Fibroblast of skin of left quadriceps (primary cell): ENCODE measurements around the gene GXYLT1.
A peak's percentile ranks its signal among the peaks of the same experiment; 100 is the strongest.
"Not testable (repeated sequence)": the region's sequence is repeated elsewhere in the genome, so short reads cannot be mapped to it uniquely, and the experiment has no call there.

ENCODE experiments used
- DNase-seq, 2 experiments: peaks; one replicate each; pipeline ENCODE4 v3.0.0-alpha.2; 2013; ENCODE audit warnings: low read depth in 2 of 2

GXYLT1 gene

DNA sequence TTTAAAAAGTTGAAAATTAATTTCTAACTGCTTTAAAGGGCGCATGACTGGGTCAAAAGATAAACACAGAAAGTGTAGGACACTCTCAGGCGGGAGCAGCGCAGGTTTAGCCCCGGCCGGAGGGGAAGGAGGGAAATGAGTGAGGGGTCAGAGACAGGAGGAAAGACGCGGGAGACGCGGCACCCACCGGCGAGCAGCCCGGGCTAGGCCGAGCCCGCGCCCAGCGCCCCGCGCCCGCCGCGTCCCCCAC, 591 bp downstream of the GXYLT1 start:
- DNase-seq: no peak

GRCh38 chr12:42143452-42144157, 1.1 kb downstream of the GXYLT1 start:
- no peak for DNase-seq

DNA sequence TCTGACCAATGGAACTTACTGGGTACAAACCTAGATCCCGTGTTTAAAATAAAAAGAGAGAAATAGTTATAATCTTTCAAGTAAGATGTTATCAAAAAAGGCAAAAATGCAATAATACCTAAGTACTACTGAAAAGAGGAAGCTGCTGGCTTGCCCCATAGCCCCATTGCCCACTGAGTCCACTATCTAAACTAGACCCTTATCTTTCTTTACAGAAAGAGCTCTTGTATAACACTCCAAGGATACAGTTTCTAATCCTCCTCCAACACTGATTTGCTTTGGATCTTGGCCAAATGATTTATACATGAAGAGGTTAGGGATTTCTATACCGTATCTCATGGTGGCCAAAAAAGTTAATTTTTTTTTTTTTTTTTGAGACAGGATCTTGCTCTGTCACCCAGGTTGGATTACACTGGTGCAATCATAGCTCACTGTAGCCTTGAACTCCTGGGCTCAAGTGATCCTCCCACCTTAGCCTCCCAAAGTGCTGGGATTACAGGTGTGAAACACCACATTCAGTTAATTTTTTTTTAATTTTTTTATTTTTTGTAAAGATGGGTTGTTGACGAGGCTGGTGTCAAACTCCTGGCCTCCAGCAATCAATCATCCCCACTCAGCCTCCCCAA, 2.6 kb downstream of the GXYLT1 start:
- DNase-seq: no peak

DNA sequence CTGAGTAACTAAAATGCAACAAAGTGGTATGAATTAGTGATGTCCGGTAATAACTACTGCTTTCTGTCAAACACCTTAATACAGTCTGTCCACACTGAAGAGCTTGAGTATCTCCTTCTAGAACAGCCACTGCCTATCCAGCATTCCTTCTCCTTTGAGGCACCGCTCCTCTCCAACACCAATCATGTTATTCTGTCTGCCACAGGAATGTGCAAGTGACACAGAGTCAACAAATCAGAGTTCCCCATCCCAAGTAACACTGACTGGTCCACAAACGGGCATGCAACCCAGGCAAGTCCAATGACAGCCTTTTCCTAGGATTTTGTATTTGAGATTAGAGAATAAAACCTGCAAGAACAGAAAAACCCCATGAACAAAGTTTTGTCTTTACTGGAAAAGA, 3.8 kb downstream of the GXYLT1 start:
- no peak for DNase-seq

- DNase-seq: peak; percentile 49 to 64
Observed at GRCh38 chr12:42135259-42135814, 9.3 kb downstream of the GXYLT1 start.

DNA sequence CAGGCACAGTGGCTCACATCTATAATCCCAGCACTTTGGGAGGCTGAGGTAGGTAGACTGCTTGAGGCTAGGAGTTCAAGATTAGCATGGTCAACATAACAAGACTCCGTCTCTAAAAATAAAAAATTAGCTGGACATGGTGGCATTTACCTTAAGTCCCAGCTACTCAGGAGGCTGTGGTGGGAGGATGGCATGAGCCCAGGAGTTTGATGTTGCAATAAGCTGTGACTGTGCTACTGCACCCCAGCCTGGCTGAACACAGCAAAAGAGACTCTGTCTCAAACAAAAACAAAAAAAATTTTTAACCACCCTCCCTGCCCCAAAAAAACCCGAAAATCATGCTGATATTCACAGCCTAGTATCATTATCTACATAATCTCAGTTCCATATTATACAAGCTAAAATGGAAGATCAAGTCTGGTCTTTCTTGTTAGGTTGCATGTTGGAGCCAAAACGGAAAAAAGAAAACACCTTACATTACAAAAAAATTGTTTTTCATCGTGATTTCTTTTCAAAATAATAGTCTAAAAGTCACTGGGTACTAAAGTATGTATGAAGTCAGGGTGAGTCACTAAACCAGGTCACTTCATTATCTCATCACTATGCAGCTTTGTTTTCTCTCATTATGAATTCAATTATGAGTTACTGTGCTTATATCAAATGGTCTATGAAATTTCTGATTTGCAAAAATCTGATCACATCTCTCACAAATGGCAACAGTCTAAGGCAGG, 13.8 kb downstream of the GXYLT1 start:
- DNase-seq: no peak

GRCh38 chr12:42129595-42130204, 15.0 kb downstream of the GXYLT1 start:
- peak; percentile 57 to 58 for DNase-seq

DNA sequence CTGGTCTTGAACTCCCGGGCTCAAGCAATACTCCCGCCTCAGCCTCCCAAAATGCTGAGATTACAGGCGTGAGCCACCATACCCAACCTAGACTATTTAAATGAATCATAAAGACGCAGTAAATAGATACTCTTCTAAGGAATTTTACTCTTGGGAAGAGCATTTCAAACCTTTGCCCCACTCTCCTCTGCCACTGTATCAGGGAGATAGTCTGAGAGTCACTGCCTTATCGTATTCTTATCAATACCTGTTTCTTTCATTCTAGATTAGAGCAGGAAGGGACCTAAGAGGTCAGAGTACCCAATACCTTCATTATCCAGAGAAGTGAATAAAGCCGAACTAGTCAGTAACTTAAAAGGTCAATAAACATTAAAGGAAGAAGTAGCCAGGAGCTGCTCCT, 15.8 kb downstream of the GXYLT1 start:
- no peak for DNase-seq

- DNase-seq: no peak
Observed at GRCh38 chr12:42128327-42128726, 16.3 kb downstream of the GXYLT1 start.

DNA sequence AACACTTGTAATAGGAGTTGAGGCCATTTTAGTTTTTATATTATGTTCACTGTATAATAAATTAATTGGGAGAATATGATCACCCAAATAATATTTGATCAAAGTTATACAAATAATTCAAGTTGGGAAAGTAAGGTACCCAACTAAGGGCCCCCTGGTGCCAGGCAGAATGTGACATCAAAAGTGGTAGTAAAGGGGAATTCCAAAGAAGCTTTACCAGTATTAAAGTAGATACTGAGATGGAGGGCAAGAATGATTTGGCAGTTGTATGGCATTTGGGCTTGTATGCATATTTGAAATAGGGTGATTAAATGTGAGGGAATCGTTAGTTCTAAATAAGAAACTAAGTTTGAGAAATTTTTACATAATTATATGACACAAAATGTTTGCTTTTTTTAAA, 17.7 kb downstream of the GXYLT1 start:
- no peak for DNase-seq

GRCh38 chr12:42125388-42125767, 19.3 kb downstream of the GXYLT1 start:
- DNase-seq: no peak

DNA sequence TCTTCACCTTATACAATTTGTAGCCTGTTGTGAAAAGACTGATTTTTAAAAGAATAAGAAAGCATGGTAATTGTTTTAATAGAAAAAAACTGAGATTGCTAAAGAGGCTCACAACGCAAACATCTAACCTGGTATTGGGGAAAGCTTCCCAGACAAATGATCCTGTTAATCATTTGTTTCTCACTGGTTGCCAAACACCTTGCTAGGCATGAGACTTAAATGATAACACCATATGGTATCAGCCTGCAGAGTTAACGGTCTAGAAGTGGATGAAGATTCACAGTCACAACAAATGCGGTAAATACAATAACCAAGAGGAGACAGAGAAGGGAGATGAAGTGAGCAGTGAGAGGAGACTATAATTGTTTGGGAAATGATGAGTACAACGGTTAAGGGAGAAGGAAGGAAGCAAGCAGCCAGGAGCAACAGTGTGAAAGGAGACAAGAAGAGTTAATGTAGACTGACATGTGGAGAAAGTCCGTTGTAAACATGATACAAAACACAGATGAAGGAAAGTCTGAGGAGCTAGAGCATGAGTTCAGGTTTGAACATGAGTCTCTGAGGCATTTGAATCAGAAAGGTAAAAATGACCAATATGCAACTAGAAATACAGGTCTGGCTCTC, 19.8 kb downstream of the GXYLT1 start:
- no peak for DNase-seq

DNA sequence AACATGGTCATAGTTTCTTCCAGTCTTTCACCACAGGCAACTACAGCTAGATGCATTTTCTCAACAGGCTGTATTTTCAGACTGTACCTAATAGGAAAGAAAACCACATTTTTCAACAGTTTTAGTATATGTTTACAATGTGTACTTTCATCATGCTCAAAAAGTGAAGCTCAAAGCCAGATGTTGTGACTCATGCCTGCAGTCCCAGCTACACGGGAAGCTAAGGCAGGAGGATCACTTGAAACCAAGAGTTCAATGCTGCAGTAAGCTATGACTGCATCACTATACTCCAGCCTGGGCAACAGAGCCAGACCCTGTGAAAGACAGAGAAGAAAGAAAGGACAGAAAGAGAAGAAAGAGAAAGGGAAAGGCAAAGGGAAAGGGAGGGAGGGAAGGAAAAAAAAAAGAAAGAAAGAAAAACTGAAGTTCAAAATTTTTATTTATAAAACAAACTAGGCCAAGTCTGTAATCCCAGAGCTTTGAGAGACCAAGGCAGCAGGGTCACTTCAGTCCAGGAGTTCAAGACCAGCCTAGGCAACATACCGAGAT, 25.5 kb downstream of the GXYLT1 start:
- DNase-seq: peak; percentile 77 to 79

DNA sequence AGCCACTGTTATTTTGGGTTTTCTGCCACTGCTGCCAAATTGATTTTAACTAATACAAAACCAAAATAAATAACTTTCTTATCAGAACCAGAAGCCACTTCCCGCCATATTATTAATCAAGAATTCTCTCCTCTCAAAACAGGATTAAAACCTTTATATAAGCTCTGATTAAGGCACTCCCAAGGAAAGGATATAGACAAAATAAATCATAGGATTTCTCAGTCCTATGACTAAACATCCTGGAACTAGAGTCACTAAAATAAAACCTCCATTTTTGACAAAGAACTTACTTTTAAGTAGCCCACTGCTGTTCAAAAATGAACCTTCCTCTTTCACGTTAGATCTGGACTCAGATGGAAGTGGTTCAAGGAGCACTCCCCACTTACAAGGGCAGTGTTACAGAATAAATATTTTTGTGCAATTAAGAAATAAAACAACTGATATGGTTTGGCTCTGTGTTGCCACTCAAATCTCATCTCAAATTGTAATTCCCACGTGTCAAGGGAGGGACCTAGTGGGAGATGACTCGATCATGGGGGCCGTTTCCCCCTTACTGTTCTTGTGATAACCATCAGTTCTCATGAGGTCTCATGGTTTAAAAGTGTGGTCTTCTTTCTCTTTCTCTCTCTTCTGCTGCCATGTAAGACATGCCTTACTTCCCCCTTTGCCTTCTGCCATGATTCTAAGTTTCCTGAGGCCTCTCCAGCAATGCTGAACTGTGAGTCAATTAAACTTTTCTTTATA, 26.4 kb downstream of the GXYLT1 start:
- no peak for DNase-seq

DNA sequence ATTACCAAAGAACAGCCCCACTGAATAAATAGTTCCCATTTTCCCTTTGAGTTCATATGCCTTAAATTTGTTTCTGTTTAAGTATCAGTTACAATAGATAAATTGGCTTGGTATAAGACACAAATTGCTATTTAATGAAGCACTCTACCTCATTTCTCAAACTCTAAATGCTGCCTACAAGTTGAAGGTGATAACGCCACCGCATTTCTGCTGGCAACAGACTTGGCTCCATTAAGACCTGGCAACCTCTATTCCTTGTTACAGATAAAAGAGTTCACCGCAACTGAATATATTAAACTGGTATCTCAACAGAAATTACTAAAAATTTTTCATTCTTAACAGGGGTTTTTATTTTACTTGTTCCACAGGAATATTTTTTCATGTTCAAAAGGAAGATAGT, 35.6 kb downstream of the GXYLT1 start:
- no peak for DNase-seq

- DNase-seq: not testable (repeated sequence)
Observed at GRCh38 chr12:42106791-42107190, 37.9 kb downstream of the GXYLT1 start.

DNA sequence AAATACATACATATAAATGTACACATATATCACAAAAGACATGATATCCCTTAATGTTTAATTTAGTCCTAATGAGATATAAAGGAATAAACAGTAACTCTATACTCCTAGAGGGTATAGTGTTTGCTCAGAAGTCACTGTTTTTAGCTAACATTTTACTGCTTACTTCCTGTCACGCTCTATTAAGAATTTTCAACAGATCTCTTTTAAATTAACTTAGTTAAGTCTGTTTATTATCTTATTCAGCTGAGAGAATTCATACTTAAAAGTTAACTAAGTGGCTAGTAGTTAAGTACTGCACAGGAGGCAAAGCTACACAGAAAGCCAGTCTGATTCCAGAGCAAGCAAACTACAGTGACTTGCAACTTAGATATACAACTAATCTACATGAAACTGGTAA, 39.9 kb downstream of the GXYLT1 start:
- DNase-seq: no peak

GRCh38 chr12:42104087-42104486, 40.6 kb downstream of the GXYLT1 start:
- DNase-seq: no peak

GRCh38 chr12:42103155-42103554, 41.5 kb downstream of the GXYLT1 start:
- no peak for DNase-seq

DNA sequence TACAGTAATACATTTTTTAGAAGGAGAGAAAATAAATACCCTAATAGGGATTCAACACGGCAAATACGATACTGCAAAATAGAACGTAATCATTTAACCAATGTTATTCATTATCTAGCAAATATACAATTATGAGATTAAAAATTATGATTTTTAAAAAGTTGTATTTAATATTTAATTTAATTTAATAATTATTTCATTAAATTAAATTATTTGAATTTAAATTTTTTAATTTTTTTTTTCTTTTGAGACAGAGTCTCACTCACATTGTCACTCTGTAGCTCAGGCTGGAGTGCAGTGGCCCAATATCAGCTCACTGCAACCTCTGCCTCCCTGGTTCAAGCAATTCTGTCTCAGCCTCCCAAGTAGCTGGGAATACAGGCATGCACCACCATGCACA, 42.0 kb downstream of the GXYLT1 start:
- DNase-seq: no peak

GRCh38 chr12:42099433-42099832, 45.2 kb downstream of the GXYLT1 start:
- DNase-seq: no peak
